ENCODE measurements around the gene TMEM272.

- TF ChIP-seq CTCF (IDR thresholded peaks at IDR 0.05) (no peak), POLR2A (IDR thresholded peaks at IDR 0.05) (no peak)
These were observed 21.6 kb downstream of the TMEM272 start for GRCh38 chr13:51823359-51823758.
